ENCODE results near the gene LIPA. TPM values are rescaled to one million over a fixed set of nuclear protein-coding genes. Genes with fewer than 3 reads are reported as not detected.
"Not testable (repeated sequence)": the region's sequence is repeated elsewhere in the genome, so short reads cannot be mapped to it uniquely, and the experiment has no call there.

LIPA gene
- total and polyA plus RNA-seq, 2 experiments from 2014 or later = 113 to 134 TPM

- Histone ChIP-seq H3F3A (ENCODE audit: insufficient read depth) (peaks cover 18% of the 10 kb centered on the region), H3K9me3 (ENCODE audit: low read depth) (no peaks in the 10 kb centered on the region), H3K79me2 (ENCODE audit: insufficient read depth) (no peaks in the 10 kb centered on the region), H3K4me1 (ENCODE audit: insufficient read depth) (peaks cover 21% of the 10 kb centered on the region), H2AFZ (no peak overlapping the region), H3K27me3 (replicated peaks; ENCODE audit: insufficient read depth) (no peaks in the 10 kb centered on the region), H4K20me1 (ENCODE audit: insufficient read depth) (no peaks in the 10 kb centered on the region), H3K9me2 (ENCODE audit: insufficient read depth) (no peaks in the 10 kb centered on the region), H3K27ac (no peak overlapping the region), H3K4me2 (ENCODE audit: unreplicated experiment) (no peak overlapping the region), H3K4me3 (no peak overlapping the region), H3K36me3 (ENCODE audit: low read depth) (no peaks in the 10 kb centered on the region), H3K9ac (no peak overlapping the region)
- DNase-seq = peak; percentile 14
- no peak for TF ChIP-seq EZH2phosphoT487 (IDR thresholded peaks at IDR 0.05; ENCODE audit: insufficient read depth, low read depth)
- TF ChIP-seq EZH2 (IDR thresholded peaks at IDR 0.05; ENCODE audit: insufficient read depth, poor library complexity, severe bottlenecking) = no peak
- in situ Hi-C loops (cut with MboI) = no loop called here
Measured at GRCh38 chr10:89175816-89176215, 75.8 kb downstream of the LIPA start.

GRCh38 chr10:89173075-89173474 lies 78.5 kb downstream of the LIPA start:
- peak overlapping the region; percentile 58 for H2AFZ ChIP-seq
- H3K27ac ChIP-seq = peak overlapping the region; percentile 19

GRCh38 chr10:89171996-89172395 lies 79.6 kb downstream of the LIPA start:
- 19 to 29% methylated on average over 4 of the region's 4 CpGs for WGBS, 2 experiments (ENCODE audit: low coverage in 1 of 2, low lambda C conversion rate in 2 of 2, missing lambda C conversion rate in 2 of 2)
- H3K27ac ChIP-seq = peak overlapping the region; percentile 44
- DNase-seq = peak; percentile 75

More at GRCh38 chr10:89173075-89173474, 78.5 kb downstream of the LIPA start:
- Histone ChIP-seq H3K9ac (no peak overlapping the region), H3K4me1 (ENCODE audit: insufficient read depth) (peaks cover 21% of the 10 kb centered on the region), H3F3A (ENCODE audit: insufficient read depth) (peaks cover 18% of the 10 kb centered on the region), H3K79me2 (ENCODE audit: insufficient read depth) (no peaks in the 10 kb centered on the region), H3K4me2 (ENCODE audit: unreplicated experiment) (peak overlapping the region; percentile 46), H3K9me2 (ENCODE audit: insufficient read depth) (no peaks in the 10 kb centered on the region), H3K4me3 (no peak overlapping the region), H3K27me3 (replicated peaks; ENCODE audit: insufficient read depth) (no peaks in the 10 kb centered on the region), H4K20me1 (ENCODE audit: insufficient read depth) (no peaks in the 10 kb centered on the region), H3K36me3 (ENCODE audit: low read depth) (no peaks in the 10 kb centered on the region), H3K9me3 (ENCODE audit: low read depth) (no peaks in the 10 kb centered on the region)
- in situ Hi-C loops (cut with MboI) = no loop called here
- no peak for TF ChIP-seq EZH2 (IDR thresholded peaks at IDR 0.05; ENCODE audit: insufficient read depth, poor library complexity, severe bottlenecking)
- TF ChIP-seq EZH2phosphoT487 (IDR thresholded peaks at IDR 0.05; ENCODE audit: insufficient read depth, low read depth) = no peak
- DNase-seq = no peak

GRCh38 chr10:89171263-89171872 lies 80.2 kb downstream of the LIPA start:
- DNase-seq = peak; percentile 49
- H3K9me3 ChIP-seq (ENCODE audit: low read depth) = no peaks in the 10 kb centered on the region
- no peaks in the 10 kb centered on the region for H3K36me3 ChIP-seq (ENCODE audit: low read depth)
- TF ChIP-seq EZH2 (IDR thresholded peaks at IDR 0.05; ENCODE audit: insufficient read depth, poor library complexity, severe bottlenecking) (no peak), EZH2phosphoT487 (IDR thresholded peaks at IDR 0.05; ENCODE audit: insufficient read depth, low read depth) (no peak)
- no peaks in the 10 kb centered on the region for H3K9me2 ChIP-seq (ENCODE audit: insufficient read depth)
- no peak overlapping the region for H3K4me2 ChIP-seq (ENCODE audit: unreplicated experiment)
- 94 to 97% methylated on average over 2 of the region's 2 CpGs for WGBS, 2 experiments (ENCODE audit: low coverage in 1 of 2, low lambda C conversion rate in 2 of 2, missing lambda C conversion rate in 2 of 2)
- in situ Hi-C loops (cut with MboI) = no loop called here
- no peak overlapping the region for H3K4me3 ChIP-seq
- H3K9ac ChIP-seq = no peak overlapping the region
- peak overlapping the region; percentile 56 for H2AFZ ChIP-seq
- H3K4me1 ChIP-seq (ENCODE audit: insufficient read depth) = peaks cover 24% of the 10 kb centered on the region
- H3K27me3 ChIP-seq (replicated peaks; ENCODE audit: insufficient read depth) = no peaks in the 10 kb centered on the region
- no peaks in the 10 kb centered on the region for H3K79me2 ChIP-seq (ENCODE audit: insufficient read depth)
- H3F3A ChIP-seq (ENCODE audit: insufficient read depth) = peaks cover 24% of the 10 kb centered on the region
- no peaks in the 10 kb centered on the region for H4K20me1 ChIP-seq (ENCODE audit: insufficient read depth)
- peak overlapping the region; percentile 44; the same call in 1 of the 2 replicates for H3K27ac ChIP-seq

More at GRCh38 chr10:89171996-89172395, 79.6 kb downstream of the LIPA start:
- Histone ChIP-seq H3K4me1 (ENCODE audit: insufficient read depth) (peaks cover 21% of the 10 kb centered on the region), H2AFZ (peak overlapping the region; percentile 56), H3K36me3 (ENCODE audit: low read depth) (no peaks in the 10 kb centered on the region), H3F3A (ENCODE audit: insufficient read depth) (peaks cover 18% of the 10 kb centered on the region), H3K4me3 (no peak overlapping the region), H3K9me3 (ENCODE audit: low read depth) (no peaks in the 10 kb centered on the region), H3K9ac (no peak overlapping the region), H4K20me1 (ENCODE audit: insufficient read depth) (no peaks in the 10 kb centered on the region), H3K4me2 (ENCODE audit: unreplicated experiment) (peak overlapping the region; percentile 46), H3K27me3 (replicated peaks; ENCODE audit: insufficient read depth) (no peaks in the 10 kb centered on the region), H3K9me2 (ENCODE audit: insufficient read depth) (no peaks in the 10 kb centered on the region), H3K79me2 (ENCODE audit: insufficient read depth) (no peaks in the 10 kb centered on the region)
- TF ChIP-seq EZH2phosphoT487 (IDR thresholded peaks at IDR 0.05; ENCODE audit: insufficient read depth, low read depth) (no peak), EZH2 (IDR thresholded peaks at IDR 0.05; ENCODE audit: insufficient read depth, poor library complexity, severe bottlenecking) (no peak)
- in situ Hi-C loops (cut with MboI) = no loop called here

GRCh38 chr10:89168354-89168900 lies 83.1 kb downstream of the LIPA start:
- H3K9me2 ChIP-seq (ENCODE audit: insufficient read depth); H3K27me3 ChIP-seq (replicated peaks; ENCODE audit: insufficient read depth); in situ Hi-C loops (cut with MboI); H4K20me1 ChIP-seq (ENCODE audit: insufficient read depth); H3K9me3 ChIP-seq (ENCODE audit: low read depth); H3K36me3 ChIP-seq (ENCODE audit: low read depth); H3K9ac ChIP-seq; H3K27ac ChIP-seq; H3K79me2 ChIP-seq (ENCODE audit: insufficient read depth); H3K4me3 ChIP-seq; H3K4me2 ChIP-seq (ENCODE audit: unreplicated experiment); H2AFZ ChIP-seq; DNase-seq: not testable (repeated sequence)
- 62 to 68% methylated on average over 9 of the region's 9 CpGs for WGBS, 2 experiments (ENCODE audit: low coverage in 1 of 2, low lambda C conversion rate in 2 of 2, missing lambda C conversion rate in 2 of 2)
- H3F3A ChIP-seq (ENCODE audit: insufficient read depth) = peaks cover 33% of the 10 kb centered on the region
- H3K4me1 ChIP-seq (ENCODE audit: insufficient read depth) = peaks cover 44% of the 10 kb centered on the region

Measured in GM23248 (cell line).